Measurements from ENCODE around the gene SESN1.
"Not testable (repeated sequence)": the region's sequence is repeated elsewhere in the genome, so short reads cannot be mapped to it uniquely, and the experiment has no call there.

SESN1 gene

DNA sequence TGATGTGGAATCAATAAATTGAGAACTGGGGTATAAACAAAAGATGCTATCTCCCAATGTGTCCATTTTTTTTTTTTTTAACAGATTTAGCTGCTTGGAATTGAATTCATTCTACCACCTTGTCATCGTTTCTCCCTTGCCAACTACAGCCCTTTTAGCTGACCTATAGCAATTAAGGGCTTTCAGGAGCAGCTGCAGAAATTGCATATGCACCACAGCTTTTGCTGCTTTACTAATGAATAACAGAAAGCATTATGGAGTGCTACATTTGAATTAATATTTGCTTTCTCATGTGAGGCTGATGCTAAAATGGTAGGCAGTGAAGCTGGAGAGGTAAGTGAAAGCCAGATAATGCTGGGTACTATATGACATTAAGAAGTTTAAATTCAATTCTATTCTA, 5.7 kb downstream of the SESN1 start:
- H3K4me2 ChIP-seq (ENCODE audit: insufficient read depth, low read length) = no peak overlapping the region
- no peaks in the 10 kb centered on the region for H3K9me3 ChIP-seq (ENCODE audit: insufficient read depth, low read length, severe bottlenecking)
- H3K36me3 ChIP-seq (ENCODE audit: insufficient read depth, low read length) = no peaks in the 10 kb centered on the region
- H3K4me3 ChIP-seq (ENCODE audit: low read depth in 1 of 2, low read length in 2 of 2) = no peak overlapping the region
- no peak overlapping the region for H3K27ac ChIP-seq (ENCODE audit: low read length)
- H3K4me1 ChIP-seq (ENCODE audit: insufficient read depth, low read length) = peaks cover 29% of the 10 kb centered on the region
- no peak overlapping the region for H2AFZ ChIP-seq (ENCODE audit: low read depth, low read length)
- H3K27me3 ChIP-seq (ENCODE audit: insufficient read depth, low read length, poor library complexity) = no peaks in the 10 kb centered on the region
- ATAC-seq (ENCODE audit: insufficient read depth, low read depth) (no peak), DNase-seq (no peak)
- H3K79me2 ChIP-seq (ENCODE audit: insufficient read depth, low read length) = peaks cover 2% of the 10 kb centered on the region; the same call in 1 of the 2 replicates
- no peaks in the 10 kb centered on the region for H4K20me1 ChIP-seq (ENCODE audit: insufficient read depth, low read length)
- no peak overlapping the region for H3K9ac ChIP-seq (ENCODE audit: low read depth, low read length)
- TF ChIP-seq, protein P1, sequence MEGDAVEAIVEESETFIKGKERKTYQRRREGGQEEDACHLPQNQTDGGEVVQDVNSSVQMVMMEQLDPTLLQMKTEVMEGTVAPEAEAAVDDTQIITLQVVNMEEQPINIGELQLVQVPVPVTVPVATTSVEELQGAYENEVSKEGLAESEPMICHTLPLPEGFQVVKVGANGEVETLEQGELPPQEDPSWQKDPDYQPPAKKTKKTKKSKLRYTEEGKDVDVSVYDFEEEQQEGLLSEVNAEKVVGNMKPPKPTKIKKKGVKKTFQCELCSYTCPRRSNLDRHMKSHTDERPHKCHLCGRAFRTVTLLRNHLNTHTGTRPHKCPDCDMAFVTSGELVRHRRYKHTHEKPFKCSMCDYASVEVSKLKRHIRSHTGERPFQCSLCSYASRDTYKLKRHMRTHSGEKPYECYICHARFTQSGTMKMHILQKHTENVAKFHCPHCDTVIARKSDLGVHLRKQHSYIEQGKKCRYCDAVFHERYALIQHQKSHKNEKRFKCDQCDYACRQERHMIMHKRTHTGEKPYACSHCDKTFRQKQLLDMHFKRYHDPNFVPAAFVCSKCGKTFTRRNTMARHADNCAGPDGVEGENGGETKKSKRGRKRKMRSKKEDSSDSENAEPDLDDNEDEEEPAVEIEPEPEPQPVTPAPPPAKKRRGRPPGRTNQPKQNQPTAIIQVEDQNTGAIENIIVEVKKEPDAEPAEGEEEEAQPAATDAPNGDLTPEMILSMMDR (IDR thresholded peaks at IDR 0.05; ENCODE audit: borderline replicate concordance, extremely low read depth, low read length, poor library complexity, severe bottlenecking) = no peak
- TF ChIP-seq EZH2 (IDR thresholded peaks at IDR 0.05; ENCODE audit: borderline replicate concordance, low read depth, low read length, severe bottlenecking) = no peak

DNA sequence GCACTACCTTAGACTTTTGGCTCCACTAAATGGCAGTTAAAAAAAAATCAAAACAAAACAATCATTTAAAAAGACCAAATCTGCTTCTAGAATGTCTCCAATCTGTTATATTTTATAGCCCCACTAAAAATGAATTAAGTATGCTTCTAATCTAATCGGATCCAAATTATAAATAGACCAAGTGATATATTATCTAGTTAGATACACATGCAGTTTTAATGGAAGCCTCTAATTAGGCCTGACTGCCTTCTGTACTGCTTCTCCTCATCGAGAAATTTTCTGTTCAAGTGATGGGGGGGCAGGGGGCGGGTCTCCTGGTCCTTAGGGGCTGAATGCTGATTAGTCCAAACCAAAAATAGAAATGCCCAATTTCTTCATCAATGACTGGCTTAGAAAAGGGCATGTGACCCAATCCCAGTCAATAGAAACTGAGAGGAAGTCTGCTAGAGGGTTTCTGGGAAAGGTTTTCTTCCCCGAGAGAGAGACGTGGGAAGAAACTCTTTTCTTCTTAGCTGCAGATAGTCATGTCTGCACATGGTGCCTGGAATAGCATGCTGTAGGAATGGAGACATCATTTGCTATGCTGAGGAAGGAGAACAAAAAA, 6.9 kb downstream of the SESN1 start:
- Histone ChIP-seq H2AFZ (ENCODE audit: low read depth, low read length) (no peak overlapping the region), H3K4me1 (ENCODE audit: insufficient read depth, low read length) (peaks cover 17% of the 10 kb centered on the region), H3K4me3 (ENCODE audit: low read depth in 1 of 2, low read length in 2 of 2) (no peak overlapping the region), H3K79me2 (ENCODE audit: insufficient read depth, low read length) (no peaks in the 10 kb centered on the region), H3K9me3 (ENCODE audit: insufficient read depth, low read length, severe bottlenecking) (no peaks in the 10 kb centered on the region), H3K27ac (ENCODE audit: low read length) (no peak overlapping the region), H3K9ac (ENCODE audit: low read depth, low read length) (no peak overlapping the region), H3K27me3 (ENCODE audit: insufficient read depth, low read length, poor library complexity) (no peaks in the 10 kb centered on the region), H3K4me2 (ENCODE audit: insufficient read depth, low read length) (no peak overlapping the region), H4K20me1 (ENCODE audit: insufficient read depth, low read length) (no peaks in the 10 kb centered on the region), H3K36me3 (ENCODE audit: insufficient read depth, low read length) (no peaks in the 10 kb centered on the region)
- DNase-seq = no peak
- no peak for ATAC-seq (ENCODE audit: insufficient read depth, low read depth)
- TF ChIP-seq, protein P1 (IDR thresholded peaks at IDR 0.05; ENCODE audit: borderline replicate concordance, extremely low read depth, low read length, poor library complexity, severe bottlenecking) = no peak
- no peak for TF ChIP-seq EZH2 (IDR thresholded peaks at IDR 0.05; ENCODE audit: borderline replicate concordance, low read depth, low read length, severe bottlenecking)

DNA sequence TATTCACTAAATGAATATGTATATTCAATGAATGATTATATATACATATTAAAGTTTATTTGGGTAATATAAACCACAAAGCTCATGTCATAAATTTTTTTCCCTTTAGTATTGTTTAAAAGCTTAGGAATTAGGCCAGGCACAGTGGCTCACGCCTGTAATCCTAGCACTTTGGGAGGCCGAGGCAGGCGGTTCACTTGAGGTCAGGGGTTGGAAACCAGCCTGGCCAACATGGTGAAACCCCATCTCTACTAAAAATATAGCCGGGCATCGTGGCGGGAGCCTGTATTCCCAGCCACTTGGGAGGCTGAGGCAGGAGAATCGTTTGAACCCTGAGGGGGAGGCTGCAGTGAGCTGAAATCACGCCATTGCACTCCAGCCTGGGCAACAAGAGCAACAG, 10.5 kb downstream of the SESN1 start:
- not testable (repeated sequence) for H3K4me2 ChIP-seq (ENCODE audit: insufficient read depth, low read length); H3K9me3 ChIP-seq (ENCODE audit: insufficient read depth, low read length, severe bottlenecking); H3K27ac ChIP-seq (ENCODE audit: low read length); H2AFZ ChIP-seq (ENCODE audit: low read depth, low read length); H3K9ac ChIP-seq (ENCODE audit: low read depth, low read length); H3K27me3 ChIP-seq (ENCODE audit: insufficient read depth, low read length, poor library complexity); H3K79me2 ChIP-seq (ENCODE audit: insufficient read depth, low read length); H3K4me3 ChIP-seq (ENCODE audit: low read depth in 1 of 2, low read length in 2 of 2); DNase-seq; ATAC-seq (ENCODE audit: insufficient read depth, low read depth); H4K20me1 ChIP-seq (ENCODE audit: insufficient read depth, low read length); H3K36me3 ChIP-seq (ENCODE audit: insufficient read depth, low read length); H3K4me1 ChIP-seq (ENCODE audit: insufficient read depth, low read length)

DNA sequence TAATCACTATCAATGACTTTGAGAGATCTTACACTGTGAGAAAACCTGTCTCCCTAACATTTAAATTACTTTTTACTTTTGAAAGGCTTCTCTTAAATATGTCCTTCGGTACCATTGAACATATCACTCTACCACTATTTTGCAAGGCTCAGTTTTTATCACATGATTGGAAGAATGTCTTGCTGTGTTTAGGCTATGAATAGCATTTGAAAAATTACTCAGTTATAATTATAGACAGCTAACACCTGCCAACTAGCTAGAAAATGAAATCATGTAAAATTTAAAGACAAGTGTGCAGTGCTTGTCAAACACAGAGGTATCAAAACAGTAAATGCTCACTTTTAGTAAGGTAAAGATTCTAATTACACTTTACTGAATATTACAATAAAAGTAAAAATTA, 11.0 kb downstream of the SESN1 start:
- no peak overlapping the region for H3K27ac ChIP-seq (ENCODE audit: low read length)
- DNase-seq (no peak), ATAC-seq (ENCODE audit: insufficient read depth, low read depth) (no peak)
- TF ChIP-seq, protein P1 (IDR thresholded peaks at IDR 0.05; ENCODE audit: borderline replicate concordance, extremely low read depth, low read length, poor library complexity, severe bottlenecking) = no peak
- H3K4me1 ChIP-seq (ENCODE audit: insufficient read depth, low read length) = no peaks in the 10 kb centered on the region
- H3K4me2 ChIP-seq (ENCODE audit: insufficient read depth, low read length) = no peak overlapping the region
- H3K36me3 ChIP-seq (ENCODE audit: insufficient read depth, low read length) = no peaks in the 10 kb centered on the region
- no peak overlapping the region for H3K9ac ChIP-seq (ENCODE audit: low read depth, low read length)
- no peaks in the 10 kb centered on the region for H3K27me3 ChIP-seq (ENCODE audit: insufficient read depth, low read length, poor library complexity)
- no peaks in the 10 kb centered on the region for H3K79me2 ChIP-seq (ENCODE audit: insufficient read depth, low read length)
- no peaks in the 10 kb centered on the region for H4K20me1 ChIP-seq (ENCODE audit: insufficient read depth, low read length)
- no peaks in the 10 kb centered on the region for H3K9me3 ChIP-seq (ENCODE audit: insufficient read depth, low read length, severe bottlenecking)
- H3K4me3 ChIP-seq (ENCODE audit: low read depth in 1 of 2, low read length in 2 of 2) = no peak overlapping the region
- no peak overlapping the region for H2AFZ ChIP-seq (ENCODE audit: low read depth, low read length)

All from DND-41 (cell line).